H1 (cell line): ENCODE results near the gene SLC39A7. TPM values are rescaled to one million over a fixed set of nuclear protein-coding genes. Genes with fewer than 3 reads are reported as not detected.

ENCODE experiments used
- CTCF ChIA-PET: fragments of 300-600 bp; sonication (Branson Sonifier 250); formaldehyde crosslinking; loops from one replicate; lab custom pipeline; 2021; ENCODE audit not compliant: partially characterized antibody; lab: Charles Lee
- POLR2A ChIA-PET: fragments of 300-600 bp; sonication (Branson Sonifier 250); formaldehyde crosslinking; loops from one replicate; lab custom pipeline; 2021; ENCODE audit warnings: inconsistent platforms; ENCODE audit not compliant: partially characterized antibody; lab: Charles Lee
- DNase-seq, 2 experiments: peaks; one replicate each; pipeline versions ENCODE4 v3.0.0 to v3.0.0-alpha.2; 2010 to 2022; ENCODE audit warnings: low spot score in 2 of 2, low read depth in 1 of 2, mixed read lengths in 1 of 2
- FAIRE-seq: peaks from 2 replicates; lab custom pipeline; 2011; peaks lifted over from hg19 to GRCh38; lab: Jason Lieb, UNC
- H2AFZ ChIP-seq: 2 replicates; pipeline ENCODE4 v1.8.1; 2012; ENCODE audit warnings: low read length, inconsistent platforms
- H2AK5ac ChIP-seq: 2 replicates; pipeline ENCODE4 v1.6.1; 2013; ENCODE audit warnings: low read depth, low read length
- H2BK120ac ChIP-seq: replicated peaks from 2 replicates; pipeline ENCODE3; 2013; ENCODE audit warnings: low read depth, low read length, inconsistent platforms
- H2BK12ac ChIP-seq: 2 replicates; pipeline ENCODE4 v1.6.1; 2013; ENCODE audit warnings: low read depth, low read length
- H2BK15ac ChIP-seq: 2 replicates; pipeline ENCODE4 v1.6.1; 2013; ENCODE audit warnings: low read length
- H2BK20ac ChIP-seq: 2 replicates; pipeline ENCODE4 v1.6.1; 2013; ENCODE audit warnings: low read length
- H2BK5ac ChIP-seq: 2 replicates; pipeline ENCODE4 v1.6.1; 2013; ENCODE audit warnings: low read depth, low read length
- H3K14ac ChIP-seq: 2 replicates; pipeline ENCODE4 v1.6.1; 2013; ENCODE audit warnings: inconsistent platforms; ENCODE audit not compliant: insufficient read length
- H3K18ac ChIP-seq: 2 replicates; pipeline ENCODE4 v1.6.1; 2013; ENCODE audit warnings: low read length; ENCODE audit errors: extremely low read depth
- H3K23ac ChIP-seq: 2 replicates; pipeline ENCODE4 v1.6.1; 2013; ENCODE audit warnings: inconsistent platforms; ENCODE audit not compliant: insufficient read length
- H3K23me2 ChIP-seq: 2 replicates; pipeline ENCODE4 v1.6.1; 2013; ENCODE audit warnings: low read depth, low read length
- H3K27ac ChIP-seq: 2 replicates; pipeline ENCODE4 v1.6.1; 2011; ENCODE audit warnings: low read depth, low read length, inconsistent platforms
- H3K27me3 ChIP-seq, 4 experiments: replicated peaks in 1 of 4; 1 replicate in 1 of 4; 2 replicates in 3 of 4; pipeline versions ENCODE4 v1.6.1 to v1.8.1; 2011 to 2013; ENCODE audit warnings: low read length in 3 of 4, mild to moderate bottlenecking in 3 of 4, inconsistent platforms in 2 of 4, mixed read lengths in 2 of 4, moderate library complexity in 1 of 4; ENCODE audit not compliant: control insufficient read depth in 3 of 4, insufficient read depth in 3 of 4; ENCODE audit errors: extremely low read depth in 1 of 4
- H3K36me3 ChIP-seq, 4 experiments: 2 replicates each; pipeline versions ENCODE4 v1.6.1 to v1.8.1; 2011 to 2013; ENCODE audit warnings: mild to moderate bottlenecking in 4 of 4, low read length in 3 of 4, moderate library complexity in 2 of 4, control low read depth in 1 of 4, inconsistent platforms in 1 of 4; ENCODE audit not compliant: insufficient read depth in 4 of 4, control insufficient read depth in 2 of 4
- H3K4ac ChIP-seq: replicated peaks from 2 replicates; pipeline ENCODE3; 2013; ENCODE audit warnings: low read length, low read depth, mixed read lengths, inconsistent platforms; ENCODE audit not compliant: insufficient read length
- H3K4me1 ChIP-seq, 4 experiments: replicated peaks in 1 of 4; 1 replicate in 1 of 4; 2 replicates in 3 of 4; pipeline versions ENCODE4 v1.6.1 to v1.8.1; 2011 to 2013; ENCODE audit warnings: low read length in 3 of 4, inconsistent platforms in 2 of 4, mixed read lengths in 1 of 4; ENCODE audit not compliant: insufficient read depth in 4 of 4, control insufficient read depth in 3 of 4
- H3K4me2 ChIP-seq, 2 experiments: 2 replicates each; pipeline versions ENCODE4 v1.6.1 to v1.8.1; 2011 to 2013; ENCODE audit warnings: low read depth in 2 of 2, low read length in 2 of 2, control low read depth in 1 of 2, inconsistent platforms in 1 of 2, mild to moderate bottlenecking in 1 of 2; ENCODE audit not compliant: insufficient read depth in 1 of 2
- H3K4me3 ChIP-seq, 4 experiments: fragments of 200-600, 300-600 bp in 1 of 4; sonication (generic), shearing (Covaris generic), sonication (Bioruptor Twin) in 1 of 4; 2 replicates each; pipeline versions ENCODE4 v1.5.1 to v1.8.1; 2011 to 2016; ENCODE audit warnings: low read length in 4 of 4, low read depth in 3 of 4, control low read depth in 2 of 4, inconsistent platforms in 2 of 4, mild to moderate bottlenecking in 2 of 4, mixed read lengths in 1 of 4, moderate library complexity in 1 of 4; ENCODE audit not compliant: insufficient read depth in 2 of 4; ENCODE audit errors: extremely low read depth in 1 of 4
- H3K56ac ChIP-seq: replicated peaks from 2 replicates; pipeline ENCODE3; 2013; ENCODE audit warnings: low read depth, mild to moderate bottlenecking, mixed read lengths, low read length, inconsistent platforms; ENCODE audit not compliant: insufficient read length
- H3K79me1 ChIP-seq: 2 replicates; pipeline ENCODE4 v1.6.1; 2013; ENCODE audit warnings: low read depth, low read length, control low read depth
- H3K79me2 ChIP-seq, 2 experiments: 2 replicates each; pipeline versions ENCODE4 v1.6.1 to v1.8.1; 2012 to 2013; ENCODE audit warnings: low read length in 2 of 2, mild to moderate bottlenecking in 2 of 2, inconsistent platforms in 1 of 2; ENCODE audit not compliant: insufficient read depth in 2 of 2, control insufficient read depth in 1 of 2
- H3K9ac ChIP-seq, 4 experiments: replicated peaks in 1 of 4; 1 replicate in 1 of 4; 2 replicates in 3 of 4; pipeline versions ENCODE4 v1.6.1 to v1.8.1; 2011 to 2013; ENCODE audit warnings: low read depth in 3 of 4, low read length in 3 of 4, control low read depth in 2 of 4, mild to moderate bottlenecking in 2 of 4, moderate library complexity in 2 of 4, inconsistent platforms in 1 of 4; ENCODE audit errors: extremely low read depth in 1 of 4
- H3K9me3 ChIP-seq, 2 experiments: 2 replicates each; pipeline versions ENCODE4 v1.6.1 to v1.8.1; 2012 to 2013; ENCODE audit warnings: mild to moderate bottlenecking in 2 of 2, moderate library complexity in 2 of 2, control low read depth in 1 of 2, inconsistent platforms in 1 of 2, low read depth in 1 of 2, low read length in 1 of 2, mixed read lengths in 1 of 2; ENCODE audit not compliant: insufficient read depth in 2 of 2
- H4K20me1 ChIP-seq, 2 experiments: replicated peaks in 1 of 2; 2 replicates each; pipeline versions ENCODE3 to v1.8.1; 2011 to 2013; ENCODE audit warnings: inconsistent platforms in 2 of 2, low read length in 2 of 2, mild to moderate bottlenecking in 1 of 2; ENCODE audit not compliant: insufficient read depth in 2 of 2, control insufficient read depth in 1 of 2
- H4K5ac ChIP-seq: 2 replicates; pipeline ENCODE4 v1.6.1; 2013; ENCODE audit warnings: low read length, low read depth, mixed read lengths, inconsistent platforms; ENCODE audit not compliant: insufficient read length
- H4K8ac ChIP-seq: 2 replicates; pipeline ENCODE4 v1.8.0; 2013; ENCODE audit warnings: mild to moderate bottlenecking, moderate library complexity, low read length, inconsistent platforms; ENCODE audit not compliant: insufficient read depth; ENCODE audit errors: extremely low read depth
- H4K91ac ChIP-seq: replicated peaks from 2 replicates; pipeline ENCODE3; 2013; ENCODE audit warnings: low read length, mixed read lengths, inconsistent platforms; ENCODE audit not compliant: insufficient read length
- ATF3 ChIP-seq: IDR thresholded peaks from 2 replicates; pipeline ENCODE4 v1.6.1; 2011; ENCODE audit warnings: low read depth, mild to moderate bottlenecking, low read length; ENCODE audit not compliant: insufficient read depth
- HDAC2 ChIP-seq, 2 experiments: fragments of 300-600 bp in 1 of 2; sonication (generic) in 1 of 2; IDR thresholded peaks; 2 replicates each; pipeline ENCODE4 v1.6.1; 2011 to 2012; ENCODE audit warnings: low read depth in 2 of 2, low read length in 2 of 2, mild to moderate bottlenecking in 2 of 2, moderate library complexity in 2 of 2, borderline replicate concordance in 1 of 2, inconsistent platforms in 1 of 2
- KDM5A ChIP-seq: fragments of 200-600 bp; IDR thresholded peaks from 2 replicates; pipeline ENCODE4 v1.7.1; 2012; ENCODE audit warnings: mild to moderate bottlenecking, low read length, inconsistent platforms, mixed read lengths
- PHF8 ChIP-seq: fragments of 200-600 bp; sonication (generic); conservative IDR thresholded peaks from 2 replicates; pipeline ENCODE4 v1.7.1; 2012; ENCODE audit warnings: low read depth, mild to moderate bottlenecking, inconsistent platforms, low read length, moderate library complexity
- SIRT6 ChIP-seq: IDR thresholded peaks from one replicate; pipeline ENCODE4 v1.7.1; 2012; ENCODE audit warnings: low read length, inconsistent platforms
- SP2 ChIP-seq: IDR thresholded peaks from 2 replicates; pipeline ENCODE4 v1.6.1; 2012; ENCODE audit warnings: mild to moderate bottlenecking, low read length, inconsistent platforms
- TAF7 ChIP-seq: optimal IDR thresholded peaks from 2 replicates; pipeline ENCODE3; 2011; ENCODE audit warnings: low read depth, mild to moderate bottlenecking, inconsistent platforms, low read length, moderate library complexity, borderline replicate concordance
- TBP ChIP-seq: IDR thresholded peaks from 2 replicates; pipeline ENCODE4 v1.6.1; 2011; ENCODE audit warnings: low read depth, low read length, improper control_type of control experiment
- WGBS, 2 experiments: shearing (Covaris generic) in 1 of 2; methylation state at CpG; one replicate each; pipeline versions ENCODE4 v1.1.6 to v1.1.7; 2013 to 2015; ENCODE audit warnings: low lambda C conversion rate in 2 of 2, mixed read lengths in 2 of 2, inconsistent platforms in 1 of 2, low coverage in 1 of 2, missing lambda C conversion rate in 1 of 2; ENCODE audit not compliant: insufficient replicate concordance in 2 of 2, insufficient coverage in 1 of 2, insufficient read length in 1 of 2; ENCODE audit errors: extremely low coverage in 1 of 2, missing lambda C conversion rate in 1 of 2; 5-methylcytosine and 5-hydroxymethylcytosine counted together
- polyA plus RNA-seq, 7 experiments: library from polyadenylated mRNA; depleted of rRNA in 3 of 7; stranded (reverse) in 5 of 7; unstranded in 2 of 7; fragments of >200 nt in 5 of 7; fragments of 200-250 nt in 2 of 7; gene quantifications; 1 replicate in 5 of 7; 2 replicates in 1 of 7; 4 replicates in 1 of 7; pipeline versions ENCODE4 v1.2.1 to v1.2.3, GENCODE V29; 2011 to 2013; ENCODE audit warnings: missing spikeins in 2 of 7, mixed read lengths in 2 of 7
- total RNA-seq: library from RNA; stranded (reverse); fragmentation: NEBNext Ultra II Directional; extraction: Animal tissue kit (Norgen Biotek cat#: 25700); gene quantifications from 2 replicates; pipeline ENCODE4 v1.2.1, GENCODE V29; 2021
- TF ChIP-seq, protein P1 (sequence below): IDR thresholded peaks from 2 replicates; pipeline ENCODE4 v1.6.1; 2012; ENCODE audit warnings: inconsistent platforms

SLC39A7 gene
- total and polyA plus RNA-seq, 2 of the 8 experiments (the other 6 are each of a cell fraction or from before 2014, with no cell fraction given), result 63.3 to 123 TPM

DNA sequence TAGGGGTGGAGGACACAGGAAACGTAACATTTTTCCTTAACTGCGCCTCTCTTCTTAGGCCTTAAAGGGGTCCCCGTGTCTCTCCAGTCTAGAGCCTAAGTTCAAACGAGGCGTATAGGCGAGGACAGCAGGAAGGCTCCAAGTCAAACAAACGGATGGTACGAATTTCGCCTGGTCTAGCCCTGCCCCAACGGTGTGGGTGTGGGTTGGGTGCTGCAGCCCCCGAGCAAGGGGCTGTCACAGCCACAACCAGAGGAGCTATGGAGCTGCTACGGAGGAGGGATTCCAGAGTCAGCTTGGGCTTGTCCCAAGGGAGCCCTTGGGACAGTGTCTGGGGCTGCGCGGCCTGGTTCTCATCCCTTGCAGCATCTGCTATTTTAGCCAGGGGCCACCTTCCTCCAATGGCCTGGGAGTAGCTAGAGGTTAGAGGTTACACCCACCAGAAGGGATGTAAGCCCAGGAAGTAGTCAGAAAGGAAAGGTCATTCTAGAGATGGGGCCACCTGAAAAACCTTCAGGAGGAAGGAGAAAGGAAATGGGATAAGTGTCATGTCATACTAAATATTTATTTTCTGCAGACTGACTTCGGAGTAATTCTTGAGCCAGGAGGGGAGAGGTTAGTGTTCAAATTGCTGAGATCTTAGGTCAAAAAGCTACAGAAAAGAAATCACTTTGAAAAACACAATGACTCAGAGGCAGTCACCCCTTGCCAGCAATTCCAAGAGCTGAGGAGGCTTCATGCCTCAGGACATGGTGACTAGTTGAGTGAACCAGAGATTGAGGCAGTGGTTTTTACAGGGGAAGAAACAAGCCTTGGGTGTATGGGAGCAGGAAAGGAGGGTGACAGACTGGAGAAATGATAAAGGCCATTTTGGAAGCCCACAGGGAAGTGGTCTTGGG lies 49.3 kb downstream of the SLC39A7 start:
- Histone ChIP-seq H2AK5ac (no peak overlapping the region), H2BK20ac (no peak overlapping the region), H3K27ac (peak overlapping the region; percentile 44; the same call in 1 of the 2 replicates), H4K91ac (no peak overlapping the region), H3K56ac (no peak overlapping the region), H3K36me3 (peaks cover 0 to 2% (median 0%) of the 10 kb centered on the region in 4 experiments; a peak in 1 of 8 replicates), H3K23ac (no peak overlapping the region), H3K9ac (peak overlapping the region; percentile 40 to 72 (median 57)), H4K5ac (no peak overlapping the region), H3K4me2 (peak overlapping the region; percentile 63 to 98), H2BK12ac (no peak overlapping the region), H3K9me3 (no peaks in the 10 kb centered on the region), H3K27me3 (peaks cover 0 to 21% (median 11%) of the 10 kb centered on the region in 4 experiments; a peak in 6 of 7 replicates), H3K14ac (no peak overlapping the region), H3K23me2 (peaks cover 9% of the 10 kb centered on the region; the same call in 1 of the 2 replicates), H3K18ac (no peak overlapping the region), H3K4me1 (peaks cover 0 to 10% (median 7%) of the 10 kb centered on the region in 4 experiments; a peak in 4 of 7 replicates), H4K8ac (no peak overlapping the region), H3K79me1 (no peaks in the 10 kb centered on the region), H4K20me1 (no peaks in the 10 kb centered on the region), H3K4ac (no peak overlapping the region), H2BK120ac (no peak overlapping the region), H3K79me2 (no peaks in the 10 kb centered on the region), H2BK5ac (peak overlapping the region; percentile 5; the same call in 1 of the 2 replicates), H2AFZ (0 out of 2 replicates have a peak overlapping the region, but pooled peaks have one; percentile 77), H2BK15ac (no peak overlapping the region), H3K4me3 (peak overlapping the region; percentile 33 to 73 (median 70))
- DNase-seq (no peak), FAIRE-seq (no peak)
- WGBS, 2 experiments, result 33% methylated on average over 15 of the region's 15 CpGs; no CpG with 5 or more reads in 1 of the 2 experiments
- ChIA-PET POLR2A (interaction anchor here (0.9 to 3.0 kb wide), 20 partner anchors 9 to 282 kb away, joined by 3 to 26 read pairs (median 4); partner anchors contain the start of genes B3GALT4, RING1, RPS18 and VPS52), CTCF (interaction anchor here (0.7 to 7.9 kb wide), 17 partner anchors 10 to 249 kb away, joined by 3 to 107 read pairs (median 8); partner anchors contain the start of genes B3GALT4, HSD17B8 and RING1)
- TF ChIP-seq SP2, result no peak
- no peak for TF ChIP-seq TBP
- TF ChIP-seq PHF8, result no peak
- no peak for TF ChIP-seq TAF7
- TF ChIP-seq, protein P1, sequence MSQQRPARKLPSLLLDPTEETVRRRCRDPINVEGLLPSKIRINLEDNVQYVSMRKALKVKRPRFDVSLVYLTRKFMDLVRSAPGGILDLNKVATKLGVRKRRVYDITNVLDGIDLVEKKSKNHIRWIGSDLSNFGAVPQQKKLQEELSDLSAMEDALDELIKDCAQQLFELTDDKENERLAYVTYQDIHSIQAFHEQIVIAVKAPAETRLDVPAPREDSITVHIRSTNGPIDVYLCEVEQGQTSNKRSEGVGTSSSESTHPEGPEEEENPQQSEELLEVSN, result no peak
- TF ChIP-seq SIRT6, result no peak
- TF ChIP-seq KDM5A, result no peak
- no peak for TF ChIP-seq ATF3
- TF ChIP-seq HDAC2 (IDR thresholded peaks at IDR 0.05; ENCODE audit: borderline replicate concordance in 1 of 2, low read depth in 2 of 2, low read length in 2 of 2), result no peak
